Measurements from ENCODE around the gene FAS.
A peak's percentile ranks its signal among the peaks of the same experiment; 100 is the strongest.

Gene FAS

GRCh38 chr10:88974012-88974411 is 16.6 kb upstream of the FAS start:
- DNase-seq, result no peak

- peak; percentile 57 for DNase-seq
These were observed 15.9 kb upstream of the FAS start for GRCh38 chr10:88974446-88975376.

- DNase-seq, result no peak
These were observed 15.2 kb upstream of the FAS start for GRCh38 chr10:88975377-88975720.

- no peak for DNase-seq
These were observed 12.1 kb upstream of the FAS start for GRCh38 chr10:88978463-88978862.

DNA sequence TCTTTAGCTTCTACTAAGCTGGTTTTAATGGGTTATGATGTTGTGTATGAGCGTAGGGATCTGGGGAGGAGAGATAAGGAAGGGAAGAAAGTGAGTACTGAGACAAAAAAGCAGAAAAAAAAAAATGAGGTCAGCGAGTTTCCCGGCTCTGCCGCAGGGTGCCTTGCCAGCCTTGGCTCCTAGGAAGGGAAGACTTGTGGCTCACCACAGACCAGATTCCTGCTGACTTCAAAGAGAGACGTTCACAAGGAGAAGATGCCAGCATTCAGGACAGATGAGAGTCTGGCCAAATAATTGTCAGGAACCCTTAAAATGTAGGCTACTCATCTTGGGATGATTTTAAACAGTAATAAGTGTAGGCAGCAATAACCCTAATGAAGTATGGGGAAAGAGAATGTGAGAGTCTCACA is 11.4 kb upstream of the FAS start:
- DNase-seq, result peak; percentile 80

DNA sequence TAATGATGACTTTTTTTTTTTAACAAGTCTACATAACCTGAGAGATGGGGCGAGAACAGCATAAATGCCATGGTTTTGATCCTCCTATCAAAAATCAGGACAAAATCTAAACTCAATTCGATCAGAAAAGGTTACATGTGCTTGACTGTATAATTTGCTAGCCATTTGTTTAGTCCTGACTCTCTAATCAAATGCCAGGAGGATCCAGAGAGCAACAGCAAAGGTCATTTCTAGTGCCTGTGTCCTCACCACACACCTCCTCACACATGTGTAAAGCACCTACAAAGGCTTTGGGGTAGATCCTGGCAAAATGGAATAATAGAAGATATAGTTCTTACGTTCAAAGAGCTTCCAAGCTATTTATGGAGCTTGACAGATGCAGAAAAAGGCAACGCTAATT is 11.0 kb upstream of the FAS start:
- DNase-seq, result no peak

DNA sequence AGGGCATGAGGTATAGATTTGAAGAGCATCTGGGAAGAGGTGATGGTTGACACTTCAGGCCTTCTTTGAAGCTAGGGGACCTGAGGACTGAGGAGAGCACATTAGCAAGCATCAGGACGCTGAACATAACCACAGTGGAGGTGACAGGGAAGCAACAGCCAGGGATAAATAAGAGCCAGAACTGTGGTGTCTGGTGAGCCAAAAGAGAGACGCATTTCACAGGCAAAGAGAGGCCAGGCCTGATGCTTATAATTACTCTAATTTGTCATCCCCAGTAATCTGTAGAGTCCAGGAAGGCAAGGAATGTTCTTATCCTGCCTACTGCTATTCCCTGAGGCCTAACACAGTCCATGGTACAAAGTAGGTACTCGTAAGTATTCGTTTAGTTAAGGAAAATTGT is 10.4 kb upstream of the FAS start:
- DNase-seq, result no peak

DNA sequence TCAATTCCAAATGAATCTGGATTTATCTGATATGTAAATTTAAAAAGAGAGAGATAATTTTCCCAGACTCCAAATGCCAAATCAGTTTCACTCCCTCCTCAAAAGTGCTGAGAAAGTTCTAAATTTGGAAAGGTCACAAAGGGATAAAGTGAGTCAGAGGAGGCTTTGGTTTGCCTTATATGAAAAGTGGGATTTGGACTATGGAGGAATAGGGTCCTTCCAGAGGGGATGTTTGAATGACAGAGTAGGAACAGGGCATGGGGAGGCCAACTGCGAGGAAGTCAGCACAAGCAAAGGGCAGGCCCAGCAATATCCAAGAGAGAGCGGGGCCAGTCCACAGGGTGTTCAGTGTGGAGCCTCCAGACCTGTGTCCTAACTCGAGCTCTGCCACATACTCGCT is 9.8 kb upstream of the FAS start:
- no peak for DNase-seq

- no peak for DNase-seq
These were observed 9.2 kb upstream of the FAS start for GRCh38 chr10:88981435-88981834.

- DNase-seq, result no peak
These were observed 8.2 kb upstream of the FAS start for GRCh38 chr10:88982366-88982765.

DNA sequence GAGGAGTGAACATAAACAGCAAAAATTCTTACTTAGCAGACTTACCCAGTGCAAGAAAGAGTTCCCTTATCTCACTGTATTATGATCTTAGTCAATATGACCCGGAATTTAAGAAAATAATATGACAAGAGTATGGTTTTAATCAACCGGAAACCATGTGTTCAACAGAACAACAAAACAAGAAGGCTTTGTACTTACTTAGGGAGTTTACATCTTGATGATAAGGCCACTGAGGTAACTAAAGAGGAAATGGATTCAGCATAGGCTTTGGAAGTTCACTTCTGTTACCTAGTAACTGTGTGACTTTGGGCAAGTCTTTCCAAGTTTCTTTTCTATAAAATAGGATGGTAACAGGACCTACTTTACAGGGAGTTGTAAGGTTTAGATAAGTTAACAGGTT is 7.4 kb upstream of the FAS start:
- no peak for DNase-seq

GRCh38 chr10:88983939-88984338 is 6.7 kb upstream of the FAS start:
- no peak for DNase-seq

- DNase-seq, result no peak
These were observed 6.1 kb upstream of the FAS start for GRCh38 chr10:88984525-88984924.

DNA sequence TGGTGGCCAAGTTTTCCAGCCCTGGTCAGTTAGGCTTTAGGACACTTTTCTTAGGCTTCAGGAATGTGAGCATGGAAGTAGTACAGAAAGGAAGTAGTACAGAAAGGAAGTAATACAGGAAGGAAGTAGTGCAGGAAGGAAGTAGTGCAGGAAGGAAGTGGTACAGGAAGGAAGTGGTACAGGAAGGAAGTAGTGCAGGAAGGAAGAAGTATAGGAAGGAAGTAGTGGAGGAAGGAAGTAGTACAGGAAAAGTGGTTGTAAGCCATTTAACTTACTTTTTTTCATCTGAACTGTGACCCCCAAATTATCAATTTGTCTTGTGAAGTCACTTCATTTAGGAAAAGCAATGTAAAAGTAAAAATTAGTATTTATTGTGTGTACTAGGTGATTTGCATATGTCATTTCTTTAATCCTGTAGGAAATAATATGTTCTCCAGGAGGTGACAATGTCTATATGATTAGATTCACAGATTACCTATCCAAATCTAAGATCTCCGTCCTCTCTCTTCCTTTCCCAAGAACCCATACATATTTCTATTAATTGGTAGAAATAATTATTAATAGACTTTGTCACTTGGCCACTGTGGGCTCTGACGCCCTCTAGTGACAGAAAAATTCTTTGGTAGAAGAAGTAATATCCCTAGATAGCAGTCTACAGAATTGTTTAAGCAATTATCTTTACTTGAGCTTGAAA is 3.9 kb upstream of the FAS start:
- peak; percentile 86 for DNase-seq

DNA sequence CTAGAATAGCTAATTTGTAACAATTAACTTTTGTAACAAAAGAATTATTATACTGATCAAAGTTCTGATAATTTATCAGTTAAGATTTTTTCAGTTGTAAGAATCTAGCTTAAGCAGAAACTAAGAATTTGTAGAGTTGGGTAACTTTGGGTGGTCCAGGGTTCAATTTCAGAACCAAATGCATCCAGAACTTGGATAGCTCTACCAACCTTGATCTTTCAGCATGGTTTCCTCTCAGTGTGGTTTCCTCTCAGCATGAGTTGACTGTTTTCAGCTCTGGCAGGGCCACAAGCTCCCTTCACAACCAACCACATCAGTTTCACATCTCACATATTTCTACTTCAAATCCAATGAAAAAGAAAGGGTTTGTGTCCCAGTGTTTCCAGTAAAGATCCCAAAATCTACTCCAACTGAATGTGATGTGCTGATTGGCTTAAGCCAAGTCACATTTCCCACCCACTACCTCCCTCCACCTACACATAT is 3.3 kb upstream of the FAS start:
- no peak for DNase-seq

- no peak for DNase-seq
These were observed 2.8 kb upstream of the FAS start for GRCh38 chr10:88987840-88988239.

GRCh38 chr10:88989423-88989822 is 1.2 kb upstream of the FAS start:
- no peak for DNase-seq

DNA sequence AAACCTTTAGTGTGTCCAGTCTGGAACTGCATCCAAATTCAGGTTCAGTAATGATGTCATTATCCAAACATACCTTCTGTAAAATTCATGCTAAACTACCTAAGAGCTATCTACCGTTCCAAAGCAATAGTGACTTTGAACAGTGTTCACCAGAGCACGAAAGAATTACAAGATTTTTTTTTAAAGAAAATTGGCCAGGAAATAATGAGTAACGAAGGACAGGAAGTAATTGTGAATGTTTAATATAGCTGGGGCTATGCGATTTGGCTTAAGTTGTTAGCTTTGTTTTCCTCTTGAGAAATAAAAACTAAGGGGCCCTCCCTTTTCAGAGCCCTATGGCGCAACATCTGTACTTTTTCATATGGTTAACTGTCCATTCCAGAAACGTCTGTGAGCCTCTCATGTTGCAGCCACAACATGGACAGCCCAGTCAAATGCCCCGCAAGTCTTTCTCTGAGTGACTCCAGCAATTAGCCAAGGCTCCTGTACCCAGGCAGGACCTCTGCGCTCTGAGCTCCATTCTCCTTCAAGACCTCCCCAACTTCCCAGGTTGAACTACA is 694 bp upstream of the FAS start:
- DNase-seq, result peak; percentile 65

DNA sequence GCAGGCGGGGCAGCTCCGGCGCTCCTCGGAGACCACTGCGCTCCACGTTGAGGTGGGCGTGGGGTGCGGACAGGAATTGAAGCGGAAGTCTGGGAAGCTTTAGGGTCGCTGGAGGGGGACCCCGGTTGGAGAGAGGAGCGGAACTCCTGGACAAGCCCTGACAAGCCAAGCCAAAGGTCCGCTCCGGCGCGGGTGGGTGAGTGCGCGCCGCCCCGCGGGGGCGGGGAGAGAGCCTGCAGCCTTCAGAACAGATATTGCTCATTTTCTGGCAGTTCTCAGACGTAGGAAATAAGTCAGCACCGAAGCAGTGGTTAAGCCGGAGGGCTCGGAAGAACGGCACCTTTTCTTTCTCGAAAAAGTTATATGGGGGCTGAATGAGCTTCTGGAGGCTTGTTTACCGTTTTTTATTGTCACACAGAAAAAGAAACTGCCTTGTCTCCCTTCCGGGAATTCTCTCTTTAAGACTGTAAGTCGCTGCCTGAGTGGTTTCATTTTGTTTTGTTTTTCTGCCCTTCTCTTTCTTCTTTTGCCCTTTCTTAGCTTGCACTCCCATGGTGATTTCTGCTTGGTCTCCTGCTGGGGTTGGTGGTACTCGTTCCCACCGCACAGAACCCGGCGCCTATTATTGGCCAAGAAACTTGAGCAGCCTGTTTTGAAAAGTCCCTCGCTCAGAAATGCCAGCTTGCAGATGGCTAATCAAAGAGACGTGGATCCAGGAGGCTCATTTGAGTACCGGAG is 732 bp downstream of the FAS start:
- peak; percentile 79 for DNase-seq

DNA sequence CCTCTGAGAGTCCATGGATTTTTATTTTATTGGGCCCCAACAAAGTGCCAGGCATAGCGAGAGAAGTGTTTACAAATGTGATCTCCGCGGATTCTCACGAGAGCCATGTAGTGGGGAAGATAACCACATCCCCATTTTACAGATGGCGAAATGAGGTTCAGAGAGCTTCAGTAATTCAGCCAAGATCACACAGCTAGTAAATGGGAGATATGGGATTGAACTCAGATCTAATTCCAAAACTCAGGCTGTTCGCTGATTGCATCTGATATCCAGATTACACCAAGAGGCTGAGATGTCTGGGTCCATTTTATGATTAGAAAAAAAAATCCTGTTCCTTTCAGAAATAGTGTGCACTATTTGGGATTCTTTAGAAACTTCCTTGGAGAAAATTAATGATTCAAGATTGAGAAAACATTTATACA is 1.3 kb downstream of the FAS start:
- DNase-seq, result no peak

- no peak for DNase-seq
These were observed 2.4 kb downstream of the FAS start for GRCh38 chr10:88992921-88993524.

DNA sequence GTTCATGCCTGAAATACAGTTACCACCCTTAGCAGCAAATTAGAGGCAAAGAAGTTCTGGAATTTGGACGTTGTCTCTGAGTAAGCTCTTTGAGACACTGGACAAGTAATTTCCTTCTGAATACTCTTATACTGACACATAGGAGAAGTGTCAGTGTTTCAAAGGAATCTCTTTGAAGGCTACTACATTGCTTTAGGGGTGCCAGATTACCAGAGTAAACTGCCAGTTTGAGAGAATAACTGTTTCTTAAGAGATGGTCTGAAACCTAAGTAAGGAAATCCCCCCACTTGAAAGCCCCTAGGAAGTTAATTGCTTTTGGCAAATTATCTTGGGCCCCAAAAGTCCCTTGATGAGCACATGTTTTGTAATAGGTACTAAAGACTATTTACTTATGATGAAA is 3.4 kb downstream of the FAS start:
- DNase-seq, result no peak

Data from hematopoietic multipotent progenitor cell treated with erythropoietin and hydrocortisone succinate and interleukin-3 and kit ligand, for 6 days (in vitro differentiated cells).